Measurements from ENCODE around the gene SLC5A12.

DNA sequence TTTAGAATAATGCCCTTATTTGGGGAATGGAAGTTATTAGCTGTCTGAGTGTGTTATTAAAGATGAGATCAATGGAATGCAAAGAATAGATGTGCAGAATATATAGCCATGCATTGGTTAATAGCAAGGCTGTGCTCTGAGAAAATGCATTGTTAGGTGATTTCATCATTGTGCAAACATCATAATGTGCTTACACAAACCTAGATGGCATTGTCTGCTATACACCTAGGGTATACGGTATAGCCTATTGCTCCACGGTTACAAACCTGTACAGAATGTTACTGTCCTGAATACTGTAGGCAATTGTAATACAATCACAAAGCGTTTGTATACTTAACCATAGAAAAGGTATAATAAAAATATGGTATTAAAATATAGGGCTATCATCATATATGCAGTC lies 25.5 kb downstream of the SLC5A12 start:
- TF ChIP-seq, protein P1, sequence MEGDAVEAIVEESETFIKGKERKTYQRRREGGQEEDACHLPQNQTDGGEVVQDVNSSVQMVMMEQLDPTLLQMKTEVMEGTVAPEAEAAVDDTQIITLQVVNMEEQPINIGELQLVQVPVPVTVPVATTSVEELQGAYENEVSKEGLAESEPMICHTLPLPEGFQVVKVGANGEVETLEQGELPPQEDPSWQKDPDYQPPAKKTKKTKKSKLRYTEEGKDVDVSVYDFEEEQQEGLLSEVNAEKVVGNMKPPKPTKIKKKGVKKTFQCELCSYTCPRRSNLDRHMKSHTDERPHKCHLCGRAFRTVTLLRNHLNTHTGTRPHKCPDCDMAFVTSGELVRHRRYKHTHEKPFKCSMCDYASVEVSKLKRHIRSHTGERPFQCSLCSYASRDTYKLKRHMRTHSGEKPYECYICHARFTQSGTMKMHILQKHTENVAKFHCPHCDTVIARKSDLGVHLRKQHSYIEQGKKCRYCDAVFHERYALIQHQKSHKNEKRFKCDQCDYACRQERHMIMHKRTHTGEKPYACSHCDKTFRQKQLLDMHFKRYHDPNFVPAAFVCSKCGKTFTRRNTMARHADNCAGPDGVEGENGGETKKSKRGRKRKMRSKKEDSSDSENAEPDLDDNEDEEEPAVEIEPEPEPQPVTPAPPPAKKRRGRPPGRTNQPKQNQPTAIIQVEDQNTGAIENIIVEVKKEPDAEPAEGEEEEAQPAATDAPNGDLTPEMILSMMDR (conservative IDR thresholded peaks at IDR 0.05), result no peak
- TF ChIP-seq ZFX (IDR thresholded peaks at IDR 0.05), result no peak

All from C4-2B (cell line).